HG02870 (cell line): ENCODE data around the gene SMPDL3A.
"Not testable (repeated sequence)": the region's sequence is repeated elsewhere in the genome, so short reads cannot be mapped to it uniquely, and the experiment has no call there.

Experiments
- ATAC-seq: cut with Tn5 transposase; IDR thresholded peaks from one replicate; pipeline ENCODE4 v1.9.1; 2021; ENCODE audit warnings: mild to moderate bottlenecking, moderate library complexity; ENCODE audit not compliant: unreplicated experiment

SMPDL3A gene, protein sequence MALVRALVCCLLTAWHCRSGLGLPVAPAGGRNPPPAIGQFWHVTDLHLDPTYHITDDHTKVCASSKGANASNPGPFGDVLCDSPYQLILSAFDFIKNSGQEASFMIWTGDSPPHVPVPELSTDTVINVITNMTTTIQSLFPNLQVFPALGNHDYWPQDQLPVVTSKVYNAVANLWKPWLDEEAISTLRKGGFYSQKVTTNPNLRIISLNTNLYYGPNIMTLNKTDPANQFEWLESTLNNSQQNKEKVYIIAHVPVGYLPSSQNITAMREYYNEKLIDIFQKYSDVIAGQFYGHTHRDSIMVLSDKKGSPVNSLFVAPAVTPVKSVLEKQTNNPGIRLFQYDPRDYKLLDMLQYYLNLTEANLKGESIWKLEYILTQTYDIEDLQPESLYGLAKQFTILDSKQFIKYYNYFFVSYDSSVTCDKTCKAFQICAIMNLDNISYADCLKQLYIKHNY

GRCh38 chr6:122789182-122790027, at the start of gene SMPDL3A:
Gene SMPDL3A, plus strand, starts transcription at chr6:122789258. Its CDS starts 89 bp downstream, at chr6:122789347.
- ATAC-seq: peak; percentile 67

DNA sequence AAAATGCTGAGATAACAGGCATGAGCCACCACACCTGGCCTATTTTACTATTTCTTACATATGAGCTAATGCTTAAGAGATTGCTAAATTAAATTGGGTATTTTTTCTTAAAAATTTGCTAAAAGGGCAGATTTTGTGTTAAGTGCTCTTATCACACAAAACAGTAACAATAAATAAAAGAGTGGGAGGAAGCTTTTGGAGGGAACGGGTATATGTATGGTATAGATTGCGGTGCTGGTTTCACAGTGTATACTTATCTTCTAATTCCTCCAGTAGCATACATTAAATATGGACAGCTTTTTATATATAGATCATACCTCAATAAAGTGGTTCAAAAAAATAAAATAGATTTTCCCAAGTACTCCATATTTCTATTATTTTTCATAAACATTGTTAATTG, 49.0 kb upstream of the SMPDL3A start:
- no peak for ATAC-seq

- no peak for ATAC-seq
Measured at GRCh38 chr6:122740936-122741335, 48.1 kb upstream of the SMPDL3A start.

- ATAC-seq: not testable (repeated sequence)
Measured at GRCh38 chr6:122744247-122744646, 44.8 kb upstream of the SMPDL3A start.

- ATAC-seq: not testable (repeated sequence)
Measured at GRCh38 chr6:122744856-122745255, 44.2 kb upstream of the SMPDL3A start.

- ATAC-seq: no peak
Measured at GRCh38 chr6:122746688-122747087, 42.4 kb upstream of the SMPDL3A start.

DNA sequence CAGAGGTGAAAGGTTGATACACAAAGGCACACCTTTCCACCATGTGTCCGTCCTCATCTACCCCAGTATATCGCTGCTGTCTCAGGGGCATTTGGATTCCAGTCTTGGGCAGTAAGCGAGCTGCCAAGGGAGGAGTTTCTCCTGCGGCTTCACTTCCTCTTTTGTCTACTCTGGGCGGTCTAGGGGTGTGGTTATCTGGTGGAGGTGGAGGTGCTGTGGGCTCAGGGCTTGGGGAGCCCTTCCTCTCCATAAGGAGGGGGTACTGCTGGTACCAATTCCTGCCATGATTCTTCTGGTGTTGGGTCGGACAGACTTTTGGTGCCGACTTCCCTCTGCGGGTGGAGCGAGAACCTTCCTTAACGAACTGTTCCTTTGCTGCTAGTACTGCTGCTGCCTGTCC, 41.5 kb upstream of the SMPDL3A start:
- no peak for ATAC-seq

DNA sequence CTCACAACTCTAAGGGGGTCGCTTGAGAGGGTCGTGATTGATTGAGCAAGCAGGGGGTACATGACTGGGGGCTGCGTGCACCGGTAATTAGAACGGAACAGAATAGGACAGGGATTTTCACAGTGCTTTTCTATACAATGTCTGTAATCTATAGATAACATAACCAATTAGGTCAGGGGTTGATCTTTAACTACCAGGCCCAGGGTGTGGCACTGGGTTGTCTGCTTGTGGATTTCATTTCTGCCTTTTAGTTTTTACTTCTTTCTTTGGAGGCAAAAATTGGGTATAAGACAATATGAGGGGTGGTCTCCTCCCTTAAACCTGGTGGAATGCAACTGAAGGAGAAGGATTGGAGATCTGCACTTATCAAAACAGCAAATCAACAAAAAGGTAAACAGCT, 40.1 kb upstream of the SMPDL3A start:
- not testable (repeated sequence) for ATAC-seq

DNA sequence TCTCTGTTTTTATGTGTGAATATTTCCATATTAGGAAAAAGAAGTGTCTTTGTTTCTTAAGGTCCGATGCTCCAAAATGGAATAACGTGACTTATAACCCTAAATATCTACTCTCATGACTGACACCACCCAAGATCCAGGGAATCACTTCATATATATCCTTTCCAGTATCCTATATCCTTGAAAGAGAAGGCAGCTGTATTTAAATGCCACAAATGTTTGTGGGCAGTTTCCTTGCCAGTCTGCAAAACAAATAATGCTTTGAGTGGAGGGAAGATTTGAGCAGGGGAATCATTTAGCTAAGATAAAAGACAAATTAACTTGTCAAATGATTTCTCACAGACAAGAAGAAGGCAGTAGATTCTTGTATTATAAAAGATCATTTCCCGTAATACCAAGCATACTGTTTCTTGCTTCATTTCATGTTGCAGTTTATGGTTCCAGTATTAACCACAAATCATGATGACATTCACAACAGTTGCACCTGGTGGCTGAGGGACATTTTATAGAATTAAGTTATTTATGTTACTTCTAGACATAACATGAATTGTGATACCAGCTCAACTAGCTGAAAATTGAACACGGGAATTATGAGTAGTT, 39.5 kb upstream of the SMPDL3A start:
- no peak for ATAC-seq

DNA sequence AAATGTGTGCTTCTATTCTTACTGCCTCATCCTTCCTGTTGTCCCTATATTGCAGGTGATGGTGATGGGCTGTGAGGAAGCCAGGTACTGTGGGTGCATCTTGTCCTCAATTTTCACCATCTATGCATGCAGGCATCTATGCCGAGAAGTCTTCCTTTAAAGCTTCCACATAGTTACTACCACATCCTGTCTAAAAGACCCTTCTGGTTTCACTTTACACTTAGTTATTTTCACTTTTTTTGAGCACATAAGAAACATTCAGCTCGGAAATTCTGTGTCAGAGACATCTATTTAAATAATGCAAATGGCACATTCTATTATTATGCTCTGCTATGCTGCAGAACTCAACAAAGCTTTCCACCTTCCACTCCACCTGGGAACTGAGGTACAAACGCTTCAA, 37.7 kb upstream of the SMPDL3A start:
- ATAC-seq: peak; percentile 87

GRCh38 chr6:122752459-122752858, 36.6 kb upstream of the SMPDL3A start:
- ATAC-seq: no peak

- ATAC-seq: no peak
Measured at GRCh38 chr6:122753000-122753687, 35.9 kb upstream of the SMPDL3A start.

DNA sequence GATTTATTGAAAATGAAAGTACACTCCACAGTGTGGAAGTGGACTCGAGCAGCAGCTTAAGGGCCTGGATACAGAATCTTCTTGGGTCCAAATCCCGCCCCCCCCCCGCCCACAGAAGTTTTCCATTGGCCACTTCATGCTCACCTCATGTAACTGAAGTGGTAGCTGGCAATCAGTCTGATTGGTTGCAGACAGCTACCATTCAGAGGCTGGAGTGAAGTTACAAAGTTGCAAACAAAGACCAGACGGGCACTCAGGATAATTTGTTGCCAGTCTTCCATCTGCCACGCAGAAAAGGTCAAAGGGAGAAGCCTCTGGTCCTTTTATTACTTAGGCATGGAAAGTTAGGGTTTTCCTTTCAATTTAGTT, 35.4 kb upstream of the SMPDL3A start:
- ATAC-seq: no peak

DNA sequence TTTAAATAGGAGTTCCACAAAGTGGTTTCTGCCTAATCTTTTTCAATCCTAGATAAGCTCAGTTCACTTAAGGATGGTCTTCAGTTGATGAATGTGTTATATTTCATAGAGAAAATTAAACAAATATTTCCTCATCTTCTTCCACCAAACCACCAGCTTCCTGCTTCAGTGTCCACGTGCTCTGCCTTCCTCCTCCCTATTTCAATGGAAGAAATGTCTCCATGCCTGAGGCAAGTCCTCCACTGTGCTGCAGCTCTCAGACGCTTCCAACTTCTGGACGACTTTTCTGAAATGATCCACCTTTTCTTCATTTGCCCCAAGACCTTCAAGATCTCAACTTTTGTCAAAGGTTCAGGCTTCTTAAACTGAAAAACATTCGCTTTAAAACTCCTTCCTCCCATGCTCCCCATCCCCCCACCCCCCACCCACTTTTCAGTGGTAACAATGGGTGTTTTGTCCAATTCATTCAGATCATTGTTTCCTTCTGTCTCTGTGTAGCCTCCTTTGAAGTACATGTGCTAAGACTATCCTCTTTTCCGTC, 34.8 kb upstream of the SMPDL3A start:
- ATAC-seq: no peak

DNA sequence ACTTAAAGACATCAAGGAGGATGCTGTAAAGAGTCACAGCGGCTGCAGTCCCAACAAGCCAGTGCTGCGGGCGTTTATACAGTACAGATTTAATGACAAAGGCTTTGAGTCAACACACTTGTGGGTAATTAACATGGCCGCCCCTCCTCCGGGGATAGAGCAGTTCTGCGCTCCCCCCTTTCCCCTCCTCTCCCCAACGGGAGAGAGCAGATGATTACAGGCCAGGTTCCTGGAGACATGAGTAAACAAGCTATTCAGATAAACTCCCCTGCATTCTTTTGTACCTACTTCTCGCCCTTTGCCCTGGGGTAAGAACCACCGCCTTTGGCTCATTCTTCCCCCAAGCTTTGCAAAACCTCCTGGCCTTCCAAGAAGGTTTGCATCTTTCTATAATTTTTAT, 33.2 kb upstream of the SMPDL3A start:
- ATAC-seq: no peak

DNA sequence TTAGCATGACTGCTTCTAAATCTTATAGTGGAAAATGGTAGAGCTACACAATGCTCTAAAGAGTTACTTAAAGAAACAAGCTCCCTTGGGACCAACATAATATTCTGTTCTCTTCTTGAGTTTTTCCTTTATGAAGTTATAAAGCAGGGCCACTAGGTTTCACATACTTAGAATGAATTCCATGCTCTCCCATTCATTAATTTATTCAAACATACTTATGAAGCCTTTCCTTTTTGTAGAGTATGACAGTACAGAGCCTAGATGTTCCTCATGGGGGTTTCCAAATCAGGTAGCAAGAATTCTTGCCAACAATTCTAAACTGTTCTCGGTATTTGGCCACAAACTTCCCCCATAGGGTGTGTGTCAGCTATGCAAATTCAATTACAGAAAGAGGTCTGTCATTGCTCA, 30.1 kb upstream of the SMPDL3A start:
- peak; percentile 99 for ATAC-seq

DNA sequence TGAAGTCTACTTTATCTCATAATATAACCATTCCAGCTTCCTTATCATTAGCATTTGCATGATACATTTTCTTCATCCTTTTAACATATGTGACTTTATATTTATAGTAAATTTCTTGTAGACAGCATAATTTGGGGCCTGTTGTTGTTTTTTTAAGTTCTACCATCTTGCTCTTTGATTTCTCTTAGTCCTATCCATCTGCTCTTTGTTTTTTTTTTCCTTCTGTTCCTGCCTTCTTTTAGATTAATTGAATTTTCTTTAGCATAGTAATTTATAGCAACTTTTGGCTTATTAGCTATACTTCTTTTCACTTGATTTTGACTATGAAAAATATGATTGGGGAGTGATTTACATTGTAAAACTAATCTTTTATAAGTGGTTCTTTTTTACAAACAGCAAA, 28.7 kb upstream of the SMPDL3A start:
- no peak for ATAC-seq

DNA sequence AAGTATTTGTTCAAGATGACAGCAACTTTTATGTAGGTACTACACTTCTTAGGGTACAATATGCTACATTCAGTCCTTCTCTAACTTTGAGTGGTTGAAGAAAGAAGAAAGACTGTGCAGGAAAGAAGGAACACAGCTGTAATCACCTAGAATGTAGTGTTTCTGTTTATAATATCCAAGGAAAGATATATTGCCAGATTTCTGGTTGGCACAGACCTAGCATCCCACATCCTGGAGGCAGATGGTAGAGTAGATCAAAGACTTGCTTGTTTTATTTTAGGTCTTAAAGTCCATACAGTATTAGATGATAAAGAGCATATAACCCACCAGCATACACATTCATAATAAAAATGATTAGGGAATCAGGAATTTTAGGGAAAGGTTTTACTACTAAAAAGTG, 22.8 kb upstream of the SMPDL3A start:
- ATAC-seq: no peak

- ATAC-seq: no peak
Measured at GRCh38 chr6:122770835-122771601, 18.0 kb upstream of the SMPDL3A start.
